Activated CD4-positive, alpha-beta T cell treated with anti-CD3 and anti-CD28 coated beads for 36 hours (primary cell): ENCODE data around the gene GSC. TPM values are rescaled to one million over a fixed set of nuclear protein-coding genes. Genes with fewer than 3 reads are reported as not detected.
"Not testable (repeated sequence)": the region's sequence is repeated elsewhere in the genome, so short reads cannot be mapped to it uniquely, and the experiment has no call there.

Experiments used
- ATAC-seq: fragments of 200-7000 bp; cut with Tn5 transposase; one replicate; pipeline ENCODE4 v1.10.0; 2021; ENCODE audit warnings: mild to moderate bottlenecking, moderate library complexity
- CTCF ChIA-PET: fragments of 350-600 bp; sonication (Branson Sonifier 250); formaldehyde crosslinking; loops from one replicate; lab custom pipeline; 2021; ENCODE audit warnings: antibody characterized with exemption; lab: Charles Lee
- POLR2A ChIA-PET: fragments of 350-600 bp; sonication (Branson Sonifier 250); formaldehyde crosslinking; loops from one replicate; lab custom pipeline; 2021; ENCODE audit warnings: antibody characterized with exemption, inconsistent platforms; lab: Charles Lee
- DNase-seq: peaks from one replicate; pipeline ENCODE4 v3.0.0-alpha.2; 2020
- H3K27ac Mint-ChIP-seq: one replicate; pipeline ENCODE4 v1.8.0; 2021; ENCODE audit warnings: mixed read lengths
- H3K27me3 Mint-ChIP-seq: one replicate; pipeline ENCODE4 v1.8.0; 2021; ENCODE audit warnings: mixed read lengths
- H3K36me3 Mint-ChIP-seq: one replicate; pipeline ENCODE4 v1.8.0; 2021; ENCODE audit warnings: low read depth, mixed read lengths
- H3K4me1 Mint-ChIP-seq: one replicate; pipeline ENCODE4 v1.8.0; 2021; ENCODE audit warnings: mixed read lengths
- H3K4me3 Mint-ChIP-seq: one replicate; pipeline ENCODE4 v1.8.0; 2021; ENCODE audit warnings: mild to moderate bottlenecking, moderate library complexity, mixed read lengths
- H3K9me3 Mint-ChIP-seq: one replicate; pipeline ENCODE4 v1.8.0; 2021; ENCODE audit warnings: low read depth, mixed read lengths
- intact Hi-C, 2 experiments: fragments of 100-400 bp; cut with DNase I in 1 of 2; cut with micrococcal nuclease in 1 of 2; formaldehyde crosslinking; loops; one replicate each; pipeline versions ENCODE4 v1.14.2 to v1.15.1; 2022 to 2024; cut with DNase I, micrococcal nuclease
- total RNA-seq, 2 experiments: library from RNA; stranded (reverse); gene quantifications; one replicate each; pipeline ENCODE4 v1.2.3, GENCODE V29; 2021

Gene GSC
- total RNA-seq, 2 experiments from 2014 or later, result not detected

GRCh38 chr14:94728950-94729349 lies 41.0 kb downstream of the GSC start:
- Mint-ChIP-seq H3K27ac (no peak overlapping the region), H3K27me3 (peaks cover 8% of the 10 kb centered on the region), H3K4me3 (no peak overlapping the region), H3K9me3 (no peaks in the 10 kb centered on the region), H3K36me3 (no peaks in the 10 kb centered on the region), H3K4me1 (no peaks in the 10 kb centered on the region)
- ChIA-PET CTCF (interaction anchor here (0.7 kb wide), 1 partner anchor 836 kb away, joined by 4 read pairs; no protein-coding TSS in a partner anchor), POLR2A (no interaction called here)
- intact Hi-C loops, result no loop called here
- ATAC-seq (no peak), DNase-seq (no peak)

- CTCF ChIA-PET, DNase-seq, H3K27me3 Mint-ChIP-seq, ATAC-seq, H3K4me1 Mint-ChIP-seq, H3K27ac Mint-ChIP-seq, POLR2A ChIA-PET, H3K4me3 Mint-ChIP-seq, H3K36me3 Mint-ChIP-seq, H3K9me3 Mint-ChIP-seq, intact Hi-C loops: not testable (repeated sequence)
Observed at GRCh38 chr14:94728440-94728839, 41.5 kb downstream of the GSC start.

- DNase-seq, POLR2A ChIA-PET, H3K36me3 Mint-ChIP-seq, H3K9me3 Mint-ChIP-seq, intact Hi-C loops, CTCF ChIA-PET, H3K27ac Mint-ChIP-seq, H3K27me3 Mint-ChIP-seq, ATAC-seq, H3K4me3 Mint-ChIP-seq, H3K4me1 Mint-ChIP-seq: not testable (repeated sequence)
Observed at GRCh38 chr14:94726649-94727048, 43.3 kb downstream of the GSC start.

- Mint-ChIP-seq H3K4me3 (no peak overlapping the region), H3K27ac (no peak overlapping the region), H3K4me1 (no peaks in the 10 kb centered on the region), H3K9me3 (no peaks in the 10 kb centered on the region), H3K36me3 (no peaks in the 10 kb centered on the region), H3K27me3 (peaks cover 8% of the 10 kb centered on the region)
- DNase-seq (no peak), ATAC-seq (no peak)
- CTCF ChIA-PET, result no interaction called here
- POLR2A ChIA-PET, result no interaction called here
- intact Hi-C loops, result no loop called here
Observed at GRCh38 chr14:94724993-94725392, 44.9 kb downstream of the GSC start.

GRCh38 chr14:94722397-94722796 lies 47.5 kb downstream of the GSC start:
- DNase-seq (no peak), ATAC-seq (no peak)
- no peaks in the 10 kb centered on the region for H3K4me1 Mint-ChIP-seq
- H3K27ac Mint-ChIP-seq, result no peak overlapping the region
- H3K4me3 Mint-ChIP-seq, result no peak overlapping the region
- intact Hi-C loops, result no loop called here
- no peaks in the 10 kb centered on the region for H3K36me3 Mint-ChIP-seq
- H3K27me3 Mint-ChIP-seq, result peaks cover 8% of the 10 kb centered on the region
- CTCF ChIA-PET, result interaction anchor here (1.4 kb wide), 1 partner anchor 27 kb away, joined by 3 read pairs; no protein-coding TSS in a partner anchor
- POLR2A ChIA-PET, result no interaction called here
- H3K9me3 Mint-ChIP-seq, result no peaks in the 10 kb centered on the region

Other genes starting within 250 kb of the GSC start
- gene SERPINA4, start 208.7 kb downstream of the GSC start, total RNA-seq, result not detected
- not detected for gene SERPINA5, start 188.7 kb downstream of the GSC start, total RNA-seq
- gene SERPINA3, start 157.7 kb downstream of the GSC start, total RNA-seq, result not detected